ENCODE results near the gene AFAP1.

AFAP1 gene

DNA sequence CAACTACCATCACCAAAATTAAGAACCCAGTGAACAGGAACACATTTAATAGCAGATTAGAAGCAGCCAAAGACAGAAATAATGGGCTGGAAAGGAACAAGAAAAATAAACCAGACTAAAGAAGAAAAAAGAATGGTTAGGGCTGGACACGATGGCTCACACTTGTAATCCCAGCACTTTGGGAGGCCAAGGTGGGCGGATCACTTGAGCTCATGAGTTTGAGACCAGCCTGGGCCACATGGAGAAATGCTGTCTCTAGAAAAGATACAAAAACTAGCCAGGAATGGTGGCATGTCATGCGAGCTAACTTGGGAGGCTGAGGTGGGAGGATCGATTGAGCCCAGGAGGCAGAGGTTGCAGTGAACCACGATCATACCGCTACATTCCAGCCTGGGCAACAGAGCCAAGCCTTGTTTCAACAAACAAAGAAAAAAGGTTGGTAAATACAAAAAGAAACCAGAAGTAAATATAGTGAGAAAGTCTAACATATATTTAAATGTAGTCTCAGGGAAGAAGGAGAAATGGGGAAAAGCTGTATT, 102.0 kb downstream of the AFAP1 start:
- no peak for DNase-seq (ENCODE audit: low spot score)
- TF ChIP-seq, protein P1, sequence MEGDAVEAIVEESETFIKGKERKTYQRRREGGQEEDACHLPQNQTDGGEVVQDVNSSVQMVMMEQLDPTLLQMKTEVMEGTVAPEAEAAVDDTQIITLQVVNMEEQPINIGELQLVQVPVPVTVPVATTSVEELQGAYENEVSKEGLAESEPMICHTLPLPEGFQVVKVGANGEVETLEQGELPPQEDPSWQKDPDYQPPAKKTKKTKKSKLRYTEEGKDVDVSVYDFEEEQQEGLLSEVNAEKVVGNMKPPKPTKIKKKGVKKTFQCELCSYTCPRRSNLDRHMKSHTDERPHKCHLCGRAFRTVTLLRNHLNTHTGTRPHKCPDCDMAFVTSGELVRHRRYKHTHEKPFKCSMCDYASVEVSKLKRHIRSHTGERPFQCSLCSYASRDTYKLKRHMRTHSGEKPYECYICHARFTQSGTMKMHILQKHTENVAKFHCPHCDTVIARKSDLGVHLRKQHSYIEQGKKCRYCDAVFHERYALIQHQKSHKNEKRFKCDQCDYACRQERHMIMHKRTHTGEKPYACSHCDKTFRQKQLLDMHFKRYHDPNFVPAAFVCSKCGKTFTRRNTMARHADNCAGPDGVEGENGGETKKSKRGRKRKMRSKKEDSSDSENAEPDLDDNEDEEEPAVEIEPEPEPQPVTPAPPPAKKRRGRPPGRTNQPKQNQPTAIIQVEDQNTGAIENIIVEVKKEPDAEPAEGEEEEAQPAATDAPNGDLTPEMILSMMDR (IDR thresholded peaks at IDR 0.05; ENCODE audit: extremely low read depth, missing control alignments), result no peak

DNA sequence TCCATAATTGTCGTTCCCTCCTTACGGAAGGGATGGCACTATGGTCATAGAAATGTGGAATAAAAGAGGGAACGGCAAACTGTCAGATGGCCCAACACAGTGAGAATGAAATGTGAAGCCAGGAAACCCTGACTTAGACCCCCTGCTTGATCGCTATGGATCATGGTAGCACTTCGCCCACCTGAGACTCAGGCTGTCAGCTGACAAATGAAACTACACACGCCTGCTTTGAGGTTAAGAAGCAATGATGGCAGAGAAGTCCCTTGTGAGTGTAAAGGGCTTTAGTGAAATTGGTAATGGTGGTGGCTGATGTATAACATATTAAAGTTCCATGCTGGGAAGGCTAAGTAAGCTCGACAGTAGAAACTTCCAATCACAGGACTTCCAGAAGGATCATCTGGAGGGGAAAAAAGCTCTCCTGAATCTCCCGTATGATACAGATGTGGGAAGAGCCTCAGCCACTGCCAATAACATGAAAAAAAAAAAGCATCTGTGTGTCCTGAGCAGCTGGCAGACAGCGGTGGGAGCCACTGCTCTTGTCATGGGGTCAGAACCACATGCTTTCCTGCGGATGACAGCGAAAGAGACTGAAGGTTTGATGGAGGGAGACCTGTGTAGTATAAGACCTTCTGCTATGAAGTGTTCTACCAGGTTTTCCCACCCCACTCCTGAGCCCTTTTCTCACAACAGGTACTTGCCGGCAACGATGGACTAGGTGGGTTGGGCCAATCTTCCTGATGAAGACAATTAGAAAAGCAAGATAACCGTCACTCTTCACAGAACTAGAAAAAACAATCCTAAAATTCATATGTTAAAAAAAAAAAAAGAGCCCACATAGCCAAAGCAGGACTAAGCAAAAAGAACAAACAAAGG, 107.6 kb downstream of the AFAP1 start:
- DNase-seq (ENCODE audit: low spot score), result no peak
- TF ChIP-seq, protein P1 (IDR thresholded peaks at IDR 0.05; ENCODE audit: extremely low read depth, missing control alignments), result no peak

DNA sequence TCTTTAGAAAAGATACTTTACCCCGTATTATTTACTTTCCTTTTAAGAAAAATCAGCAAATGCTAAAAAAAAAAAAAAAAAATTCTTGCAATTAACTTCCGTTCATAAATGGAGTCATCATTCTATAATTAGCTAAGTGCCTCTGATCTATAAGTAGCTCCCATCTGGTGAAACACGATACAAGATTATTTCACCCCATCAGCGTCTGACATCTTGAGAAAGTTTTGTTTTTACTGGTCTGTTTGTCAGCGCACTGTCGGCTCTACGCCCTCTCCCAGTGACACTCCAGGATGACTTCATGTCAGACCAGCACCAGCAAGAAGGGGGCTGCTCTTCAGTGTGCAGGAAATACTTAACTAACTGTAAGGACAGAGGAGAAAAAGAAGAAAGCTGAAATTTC, 108.3 kb downstream of the AFAP1 start:
- TF ChIP-seq, protein P1 (IDR thresholded peaks at IDR 0.05; ENCODE audit: extremely low read depth, missing control alignments), result no peak
- peak; percentile 36 for DNase-seq (ENCODE audit: low spot score)

DNA sequence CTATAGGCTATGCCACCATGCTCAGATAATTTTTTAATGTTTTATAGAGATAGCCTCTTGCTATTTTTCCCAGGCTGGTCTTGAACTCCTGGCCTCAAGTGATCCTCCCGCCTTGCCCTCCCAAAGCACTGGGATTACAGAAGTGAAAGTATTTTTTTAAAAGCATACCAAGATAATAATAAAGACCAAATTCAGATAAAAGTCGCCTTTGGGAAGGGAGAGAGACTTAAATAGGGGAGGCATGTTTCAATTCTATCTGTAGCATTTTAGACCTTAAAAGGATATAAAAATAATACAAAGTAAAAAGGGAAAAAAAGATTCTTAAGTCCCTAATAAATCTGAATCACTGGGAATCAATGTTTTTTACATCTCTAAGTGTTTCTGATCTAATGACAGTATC, 108.9 kb downstream of the AFAP1 start:
- TF ChIP-seq, protein P1 (IDR thresholded peaks at IDR 0.05; ENCODE audit: extremely low read depth, missing control alignments), result no peak
- DNase-seq (ENCODE audit: low spot score), result no peak

DNA sequence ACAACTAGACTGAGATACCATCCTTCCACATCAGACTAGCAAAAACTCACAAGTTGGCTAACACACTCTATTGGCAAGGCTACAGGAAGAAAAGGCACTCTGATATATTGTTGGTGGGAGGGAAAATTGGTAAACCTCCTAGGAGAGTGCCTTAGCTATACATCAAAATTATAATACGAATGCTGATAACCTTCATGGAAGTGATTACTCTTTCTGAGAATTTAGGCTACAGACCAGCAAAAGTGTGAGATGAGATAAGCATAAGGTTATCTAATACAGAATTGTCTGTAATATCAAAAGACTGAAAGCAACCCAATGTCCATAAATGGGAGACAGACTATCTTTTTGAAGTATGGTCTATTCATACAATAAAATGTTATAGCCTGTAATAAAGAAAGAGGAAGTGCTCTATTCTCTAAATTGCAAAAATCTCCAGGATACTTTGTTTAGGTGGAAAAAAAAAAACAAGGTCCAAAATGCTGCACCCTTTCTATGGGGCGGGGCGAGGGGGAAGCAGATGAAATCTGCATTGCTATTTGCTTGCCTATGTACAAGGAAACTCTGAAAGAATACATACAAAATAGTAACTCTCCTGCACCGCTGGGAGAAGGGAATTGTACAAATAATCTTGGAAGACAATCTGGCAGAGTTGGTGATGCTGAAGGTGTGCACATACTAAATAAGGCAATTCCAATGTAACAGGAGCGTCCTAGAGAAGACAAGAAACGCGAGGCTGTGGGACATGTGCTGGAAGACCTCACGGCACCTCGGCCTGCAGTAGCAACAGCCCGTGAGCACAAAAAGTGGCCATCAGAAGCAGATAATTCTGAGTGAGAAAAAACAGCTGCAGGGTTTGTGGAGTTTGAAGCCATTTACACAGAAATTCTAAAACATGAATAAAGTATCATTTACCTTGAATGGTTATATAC, 109.7 kb downstream of the AFAP1 start:
- DNase-seq (ENCODE audit: low spot score), result no peak
- TF ChIP-seq, protein P1 (IDR thresholded peaks at IDR 0.05; ENCODE audit: extremely low read depth, missing control alignments), result no peak

DNA sequence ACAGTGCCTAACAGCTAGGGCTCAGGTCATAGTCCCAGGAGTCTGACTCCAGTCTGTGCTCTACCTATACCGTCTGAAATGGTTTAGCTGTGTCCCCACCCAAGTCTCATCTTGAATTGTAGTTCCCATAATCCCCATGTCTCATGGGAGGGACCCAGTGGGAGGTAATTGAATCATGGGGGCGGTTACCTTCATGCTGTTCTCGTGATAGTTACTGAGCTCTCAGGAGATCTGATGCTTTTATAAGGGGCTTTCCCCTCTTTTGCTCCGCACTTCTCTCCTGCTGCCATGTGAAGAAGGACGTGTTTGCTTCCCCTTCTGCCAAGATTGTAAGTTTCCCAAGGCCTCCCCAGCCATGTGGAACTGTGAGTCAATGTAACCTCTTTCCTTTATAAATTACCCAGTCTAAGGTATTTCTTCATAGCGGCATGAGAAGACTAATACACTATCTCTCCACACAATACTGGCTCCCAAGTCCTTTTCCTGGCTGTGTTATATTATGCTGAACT, 110.8 kb downstream of the AFAP1 start:
- TF ChIP-seq, protein P1 (IDR thresholded peaks at IDR 0.05; ENCODE audit: extremely low read depth, missing control alignments), result no peak

More for the DNA sequence above, 110.8 kb downstream of the AFAP1 start:
- DNase-seq (ENCODE audit: low spot score), result no peak
